ENCODE results near the gene ST6GALNAC5.

- no peak for TF ChIP-seq CTCF (IDR thresholded peaks at IDR 0.05)
- TF ChIP-seq POLR2A (IDR thresholded peaks at IDR 0.05): no peak
Measured at GRCh38 chr1:77061162-77061561, 193.9 kb downstream of the ST6GALNAC5 start.
